Gastroesophageal sphincter (tissue), 4 donors: ENCODE results near the gene MYO7A. TPM values are rescaled to one million over a fixed set of nuclear protein-coding genes. Genes with fewer than 3 reads are reported as not detected.

Experiments used
- ATAC-seq: fragments of 150-250 bp; one replicate; pipeline ENCODE4 v1.9.1; 2016; ENCODE audit warnings: mild to moderate bottlenecking, moderate library complexity
- H3K27ac ChIP-seq, 4 donors: fragments of 200-600 bp; sonication (generic) in 3 of 4; 1 replicate in 3 of 4; 2 replicates in 1 of 4; pipeline ENCODE4 v1.5.1; 2016 to 2019
- H3K27me3 ChIP-seq: fragments of 200-600 bp; sonication (generic); one replicate; pipeline ENCODE4 v1.5.1; 2019
- H3K36me3 ChIP-seq, 2 donors: fragments of 200-600 bp; sonication (generic); one replicate each; pipeline ENCODE4 v1.5.1; 2019; ENCODE audit warnings: control low read depth in 1 of 2
- H3K4me1 ChIP-seq, 3 donors: fragments of 200-600 bp; sonication (generic); 1 replicate in 2 of 3; 2 replicates in 1 of 3; pipeline ENCODE4 v1.5.1; 2016 to 2019; ENCODE audit warnings: control low read depth in 2 of 3
- H3K4me3 ChIP-seq, 2 donors: fragments of 200-600 bp; sonication (generic); one replicate each; pipeline ENCODE4 v1.5.1; 2019; ENCODE audit warnings: mild to moderate bottlenecking in 1 of 2, moderate library complexity in 1 of 2
- H3K9me3 ChIP-seq, 3 donors: fragments of 200-600 bp; sonication (generic); one replicate each; pipeline ENCODE4 v1.5.1; 2017 to 2019; ENCODE audit warnings: control low read depth in 2 of 3
- EP300 ChIP-seq: sonication (generic); formaldehyde crosslinking; IDR thresholded peaks from one replicate; pipeline ENCODE4 v1.6.1; 2017; ENCODE audit warnings: antibody characterized with exemption, mild to moderate bottlenecking
- POLR2A ChIP-seq, 2 donors: fragments of 450-650 bp; IDR thresholded peaks; one replicate each; pipeline ENCODE4 v1.6.1; 2017; ENCODE audit warnings: antibody characterized with exemption in 2 of 2, mild to moderate bottlenecking in 2 of 2, moderate library complexity in 1 of 2
- POLR2AphosphoS5 ChIP-seq: sonication (generic); formaldehyde crosslinking; IDR thresholded peaks from one replicate; pipeline ENCODE4 v1.6.1; 2017; ENCODE audit warnings: antibody characterized with exemption
- WGBS, 2 donors: methylation state at CpG; one replicate each; pipeline ENCODE4 v1.1.5; 2018; ENCODE audit warnings: low coverage in 1 of 2; 5-methylcytosine and 5-hydroxymethylcytosine counted together
- total RNA-seq, 4 donors: library from RNA; depleted of rRNA; stranded (reverse); fragments of >200 nt; gene quantifications; one replicate each; pipeline ENCODE4 v1.1.0, GENCODE V29; 2016
- TF ChIP-seq, protein P1 (sequence below), 4 experiments: fragments of 200-600 bp in 2 of 4; fragments of 450-650 bp in 2 of 4; sonication (generic) in 1 of 4; IDR thresholded peaks; one replicate each; pipeline ENCODE4 v1.5.1; 2017 to 2019; ENCODE audit warnings: antibody characterized with exemption in 4 of 4, mild to moderate bottlenecking in 2 of 4, moderate library complexity in 2 of 4

Gene MYO7A
- total RNA-seq, 4 donors from 2014 or later, result 4.0 to 11.8 (median 8.7) TPM

DNA sequence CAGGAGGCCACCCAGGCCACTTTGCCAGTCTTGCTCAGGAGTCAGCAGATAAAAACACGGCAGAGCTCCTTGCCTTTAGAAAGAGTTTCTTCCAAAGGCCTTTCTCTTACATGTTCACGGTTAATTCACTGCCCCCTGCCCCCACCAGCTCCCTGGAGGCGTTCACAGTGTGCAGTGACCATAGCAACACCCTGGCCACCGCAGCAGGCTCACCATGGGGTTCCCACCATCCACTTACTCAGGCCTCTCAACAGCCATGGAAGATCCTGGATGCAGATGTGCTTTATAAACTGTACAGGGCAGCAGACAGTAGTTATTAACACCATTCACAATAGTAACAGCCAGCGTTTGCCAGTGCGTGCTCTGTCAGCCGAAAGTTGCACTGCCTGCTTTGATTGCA lies 10.6 kb upstream of the MYO7A start:
- WGBS, 2 donors, result 33 to 90% methylated on average over 1 to 2 of the region's 7 CpGs
- peaks cover 0 to 70% of the 10 kb centered on the region in 2 donors for H3K36me3 ChIP-seq
- no peak overlapping the region for H3K4me3 ChIP-seq
- ATAC-seq, result no peak
- no peak overlapping the region for H3K27ac ChIP-seq
- peaks cover 0 to 5% (median 0%) of the 10 kb centered on the region in 3 donors for H3K4me1 ChIP-seq
- no peak for TF ChIP-seq EP300
- no peak for TF ChIP-seq POLR2A (IDR thresholded peaks at IDR 0.05)
- TF ChIP-seq, protein P1, sequence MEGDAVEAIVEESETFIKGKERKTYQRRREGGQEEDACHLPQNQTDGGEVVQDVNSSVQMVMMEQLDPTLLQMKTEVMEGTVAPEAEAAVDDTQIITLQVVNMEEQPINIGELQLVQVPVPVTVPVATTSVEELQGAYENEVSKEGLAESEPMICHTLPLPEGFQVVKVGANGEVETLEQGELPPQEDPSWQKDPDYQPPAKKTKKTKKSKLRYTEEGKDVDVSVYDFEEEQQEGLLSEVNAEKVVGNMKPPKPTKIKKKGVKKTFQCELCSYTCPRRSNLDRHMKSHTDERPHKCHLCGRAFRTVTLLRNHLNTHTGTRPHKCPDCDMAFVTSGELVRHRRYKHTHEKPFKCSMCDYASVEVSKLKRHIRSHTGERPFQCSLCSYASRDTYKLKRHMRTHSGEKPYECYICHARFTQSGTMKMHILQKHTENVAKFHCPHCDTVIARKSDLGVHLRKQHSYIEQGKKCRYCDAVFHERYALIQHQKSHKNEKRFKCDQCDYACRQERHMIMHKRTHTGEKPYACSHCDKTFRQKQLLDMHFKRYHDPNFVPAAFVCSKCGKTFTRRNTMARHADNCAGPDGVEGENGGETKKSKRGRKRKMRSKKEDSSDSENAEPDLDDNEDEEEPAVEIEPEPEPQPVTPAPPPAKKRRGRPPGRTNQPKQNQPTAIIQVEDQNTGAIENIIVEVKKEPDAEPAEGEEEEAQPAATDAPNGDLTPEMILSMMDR (IDR thresholded peaks at IDR 0.05), result no peak
- TF ChIP-seq POLR2AphosphoS5, result no peak
- no peaks in the 10 kb centered on the region for H3K27me3 ChIP-seq
- no peaks in the 10 kb centered on the region for H3K9me3 ChIP-seq

DNA sequence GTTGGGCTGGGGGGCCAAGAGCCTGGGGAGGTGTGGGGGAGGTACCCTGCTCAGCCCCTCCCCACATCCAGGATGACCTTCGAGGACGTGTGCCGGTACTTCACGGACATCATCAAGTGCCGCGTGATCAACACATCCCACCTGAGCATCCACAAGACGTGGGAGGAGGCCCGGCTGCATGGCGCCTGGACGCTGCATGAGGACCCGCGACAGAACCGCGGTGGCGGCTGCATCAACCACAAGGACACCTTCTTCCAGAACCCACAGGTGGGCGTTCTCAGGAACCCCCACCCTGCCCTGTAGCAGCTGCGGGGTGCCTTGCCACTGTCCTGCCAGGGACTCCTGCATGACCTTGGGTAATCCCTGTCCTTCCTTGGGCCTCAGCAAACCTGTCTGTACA lies 10.0 kb upstream of the MYO7A start:
- no peak overlapping the region for H3K27ac ChIP-seq
- H3K27me3 ChIP-seq, result no peaks in the 10 kb centered on the region
- ATAC-seq, result no peak
- 88% methylated on average over 8 of the region's 17 CpGs; no CpG with 5 or more reads in 1 of the 2 donors for WGBS, 2 donors
- H3K9me3 ChIP-seq, result no peaks in the 10 kb centered on the region
- no peak overlapping the region for H3K4me3 ChIP-seq
- peaks cover 0 to 3% (median 0%) of the 10 kb centered on the region in 3 donors for H3K4me1 ChIP-seq
- TF ChIP-seq POLR2AphosphoS5 (no peak), EP300 (no peak), POLR2A (IDR thresholded peaks at IDR 0.05) (no peak)
- TF ChIP-seq, protein P1 (IDR thresholded peaks at IDR 0.05), result no peak
- peaks cover 0 to 76% of the 10 kb centered on the region in 2 donors for H3K36me3 ChIP-seq

DNA sequence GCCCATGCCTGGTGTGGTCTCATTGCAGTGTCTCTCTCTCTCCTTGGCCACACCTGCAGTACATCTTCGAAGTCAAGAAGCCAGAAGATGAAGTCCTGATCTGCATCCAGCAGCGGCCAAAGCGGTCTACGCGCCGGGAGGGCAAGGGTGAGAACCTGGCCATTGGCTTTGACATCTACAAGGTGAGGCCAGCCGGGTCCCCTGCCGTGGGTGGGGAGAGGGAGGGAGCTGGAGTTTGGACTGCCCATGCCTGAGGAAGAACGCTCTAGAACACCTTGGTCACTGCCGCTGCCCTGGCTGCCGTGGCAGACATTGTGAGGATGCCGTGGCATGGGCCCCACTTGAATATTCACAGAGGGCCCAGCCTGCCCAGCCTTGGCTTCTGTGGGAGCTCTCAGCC lies 9.1 kb upstream of the MYO7A start:
- ATAC-seq, result no peak
- Histone ChIP-seq H3K27me3 (no peaks in the 10 kb centered on the region), H3K9me3 (no peaks in the 10 kb centered on the region), H3K4me3 (no peak overlapping the region), H3K36me3 (peaks cover 0 to 85% of the 10 kb centered on the region in 2 donors), H3K27ac (no peak overlapping the region), H3K4me1 (no peaks in the 10 kb centered on the region)
- 100% methylated on average over 3 of the region's 12 CpGs; no CpG with 5 or more reads in 1 of the 2 donors for WGBS, 2 donors
- TF ChIP-seq EP300 (no peak), POLR2AphosphoS5 (no peak), POLR2A (IDR thresholded peaks at IDR 0.05) (no peak)
- TF ChIP-seq, protein P1 (IDR thresholded peaks at IDR 0.05), result no peak

DNA sequence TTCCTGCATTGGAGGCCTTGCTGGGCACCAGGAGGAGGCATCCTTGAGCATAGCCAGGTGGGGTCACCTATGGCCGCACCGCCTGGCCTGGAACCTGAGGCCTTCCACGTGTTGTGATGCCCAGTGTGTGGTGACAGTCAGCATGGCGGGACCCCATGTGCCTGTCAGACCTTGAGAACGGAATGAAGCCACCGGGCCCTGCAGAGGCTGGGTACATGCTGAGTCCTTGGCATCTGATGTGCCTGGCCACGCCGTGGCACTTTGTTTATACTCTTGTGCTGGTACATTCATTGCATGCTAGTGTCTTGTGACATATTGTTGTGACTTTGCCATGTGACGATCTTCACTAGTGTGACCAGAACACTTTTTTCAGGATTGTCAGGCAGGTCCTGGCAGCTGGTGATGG lies 8.5 kb upstream of the MYO7A start:
- no peak for ATAC-seq
- Histone ChIP-seq H3K27ac (no peak overlapping the region), H3K4me3 (no peak overlapping the region), H3K4me1 (no peaks in the 10 kb centered on the region), H3K27me3 (no peaks in the 10 kb centered on the region), H3K9me3 (no peaks in the 10 kb centered on the region), H3K36me3 (peaks cover 0 to 81% of the 10 kb centered on the region in 2 donors)
- TF ChIP-seq POLR2A (IDR thresholded peaks at IDR 0.05) (no peak), POLR2AphosphoS5 (no peak), EP300 (no peak)
- TF ChIP-seq, protein P1 (IDR thresholded peaks at IDR 0.05), result no peak
- WGBS, 2 donors, result 94 to 100% methylated on average over 1 to 3 of the region's 9 CpGs

GRCh38 chr11:77120571-77120970 lies 7.5 kb upstream of the MYO7A start:
- H3K27me3 ChIP-seq, result no peaks in the 10 kb centered on the region
- ATAC-seq, result no peak
- H3K9me3 ChIP-seq, result no peaks in the 10 kb centered on the region
- no peak overlapping the region for H3K4me3 ChIP-seq
- no peak overlapping the region for H3K27ac ChIP-seq
- H3K4me1 ChIP-seq, result no peaks in the 10 kb centered on the region
- H3K36me3 ChIP-seq, result peaks cover 0 to 75% of the 10 kb centered on the region in 2 donors
- TF ChIP-seq, protein P1 (IDR thresholded peaks at IDR 0.05), result no peak
- WGBS, 2 donors, result 89 to 94% methylated on average over 10 to 16 of the region's 19 CpGs
